Activated CD4-positive, alpha-beta T cell treated with anti-CD3 and anti-CD28 coated beads, Interleukin-2, amount 50 U/mL, for 4 hours (primary cell): ENCODE results near the gene GDF9.

ENCODE experiments used
- DNase-seq, 2 experiments: peaks; one replicate each; pipeline ENCODE4 v3.0.0-alpha.2; 2020

Gene GDF9

GRCh38 chr5:132815454-132815853, 50.8 kb downstream of the GDF9 start:
- DNase-seq = no peak

GRCh38 chr5:132814503-132815294, 51.6 kb downstream of the GDF9 start:
- DNase-seq = no peak

- DNase-seq = no peak
Observed at GRCh38 chr5:132813599-132814502, 52.4 kb downstream of the GDF9 start.

- no peak for DNase-seq
Observed at GRCh38 chr5:132812781-132813598, 53.3 kb downstream of the GDF9 start, which contains the start of gene SOWAHA. SOWAHA (plus strand) TSS chr5:132813302; CDS start chr5:132813622, 320 bp downstream.

DNA sequence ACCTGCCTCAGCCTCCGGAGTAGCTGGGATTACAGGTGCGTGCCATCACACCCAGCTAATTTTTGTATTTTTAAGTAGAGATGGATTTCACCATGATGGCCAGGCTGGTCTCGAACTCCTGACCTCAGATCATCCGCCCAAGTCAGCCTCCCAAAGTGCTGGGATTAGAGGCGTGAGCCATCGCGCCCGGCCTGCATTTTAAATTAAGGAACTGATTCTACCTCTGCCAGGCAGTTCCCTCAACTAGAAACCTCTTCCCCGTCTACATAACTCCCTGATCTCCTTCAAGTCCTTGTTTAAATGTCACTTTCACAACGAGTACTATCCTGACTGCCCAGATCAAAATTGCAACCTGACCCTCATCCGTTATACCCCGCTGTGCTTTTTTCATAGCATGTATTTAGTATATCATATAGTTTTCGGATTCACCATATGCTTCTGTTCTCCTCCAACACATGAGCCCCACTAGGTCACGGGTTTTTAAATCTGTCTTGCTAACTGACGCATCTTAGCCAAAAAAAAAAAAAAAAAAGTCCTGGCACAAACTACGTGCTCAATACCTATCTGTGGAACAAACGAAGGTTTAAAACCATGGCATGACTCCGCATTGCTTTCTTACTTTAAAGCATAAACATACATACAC, 54.0 kb downstream of the GDF9 start:
- no peak for DNase-seq
